HG03558 (cell line): ENCODE measurements around the gene INSR.
"Not testable (repeated sequence)": the region's sequence is repeated elsewhere in the genome, so short reads cannot be mapped to it uniquely, and the experiment has no call there.

ENCODE experiments used
- ATAC-seq: cut with Tn5 transposase; IDR thresholded peaks from one replicate; pipeline ENCODE4 v1.9.1; 2021; ENCODE audit warnings: moderate number of reproducible peaks; ENCODE audit not compliant: unreplicated experiment; ENCODE audit errors: extremely low read depth

The INSR gene

DNA sequence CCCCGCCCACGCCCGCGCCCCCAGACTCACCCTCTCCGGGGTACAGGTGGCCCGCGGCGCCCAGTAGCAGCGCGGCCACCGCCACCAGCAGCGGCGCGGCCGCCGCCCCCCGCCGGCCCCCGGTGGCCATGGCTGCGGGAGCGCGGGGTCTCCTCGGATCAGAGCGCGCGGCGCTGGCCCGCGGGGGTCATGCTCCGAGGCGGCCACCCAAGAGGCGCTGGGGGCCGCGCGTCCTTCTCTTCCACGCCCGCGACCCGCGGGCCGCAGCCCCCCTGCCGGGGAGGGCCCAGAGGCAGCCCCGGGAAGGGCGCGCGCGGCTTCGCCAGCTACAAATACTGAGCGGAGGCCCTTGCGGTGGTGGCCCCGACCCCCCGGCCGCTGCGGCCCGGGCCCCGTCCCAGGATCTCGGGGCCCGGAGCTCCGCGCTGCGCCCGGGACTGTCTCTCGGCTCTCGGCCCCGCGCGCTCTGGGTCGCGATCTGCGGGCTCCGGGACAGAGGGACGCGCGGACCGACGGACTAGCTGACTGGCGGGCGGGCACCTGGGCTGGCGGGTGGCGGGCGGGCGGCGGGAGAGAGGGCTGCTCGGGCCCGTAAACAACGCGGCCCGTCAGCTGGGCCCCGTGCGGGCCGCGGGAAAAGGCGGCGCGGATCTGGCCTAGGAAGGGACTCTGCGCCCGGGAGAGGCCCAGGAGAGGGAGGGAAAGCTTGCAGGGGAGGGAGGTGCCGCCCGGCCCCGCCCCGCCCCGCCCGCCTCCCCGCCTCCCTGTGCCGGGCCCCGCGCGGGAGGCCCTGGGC, at the start of gene INSR:
Gene INSR (minus strand): TSS at position 653 of the 796 bp plus-strand sequence. CDS start 523 bp downstream, at position 130.
- peak; percentile 39 for ATAC-seq

GRCh38 chr19:7342143-7342542, 47.9 kb upstream of the INSR start:
- no peak for ATAC-seq

DNA sequence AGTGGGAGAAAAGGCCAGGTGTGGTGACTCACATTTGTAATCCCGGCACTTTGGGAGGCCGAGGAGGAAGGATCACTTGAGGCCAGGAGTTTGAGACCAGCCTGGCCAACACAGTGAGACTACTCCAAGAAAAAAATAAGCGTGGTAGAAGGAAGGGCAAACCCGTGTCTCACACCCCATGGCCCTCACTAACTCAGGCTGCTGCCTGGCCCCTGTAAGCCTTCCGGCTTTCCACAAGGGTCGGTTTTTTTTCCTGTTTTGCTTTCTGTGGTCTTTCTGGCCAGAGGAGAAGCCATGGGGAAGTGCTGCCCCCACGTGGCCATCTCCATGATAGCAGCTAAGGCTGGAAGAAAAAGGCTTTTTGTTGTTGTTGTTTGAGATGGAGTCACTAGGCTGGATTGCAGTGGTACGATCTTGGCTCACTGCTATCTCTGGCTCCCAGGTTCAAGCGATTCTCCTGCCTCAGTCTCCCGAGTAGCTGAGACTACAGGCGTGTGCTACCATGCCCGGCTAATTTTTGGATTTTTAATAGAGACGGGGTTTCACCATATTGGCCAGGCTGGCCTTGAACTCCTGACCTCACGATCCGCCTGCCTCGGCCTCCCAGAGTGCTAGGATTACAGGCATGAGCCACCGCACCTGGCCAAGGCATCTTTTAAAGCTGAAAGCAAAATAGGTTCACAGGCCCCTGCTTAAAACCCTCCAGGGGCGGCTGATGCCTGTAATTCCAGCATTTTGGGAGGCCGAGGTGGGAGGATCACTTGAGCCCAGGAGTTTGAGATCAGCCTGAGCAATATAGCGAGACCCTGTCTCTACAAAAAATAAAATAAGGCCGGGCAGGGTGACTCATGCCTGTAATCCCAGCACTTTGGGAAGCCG, 47.0 kb upstream of the INSR start:
- no peak for ATAC-seq

DNA sequence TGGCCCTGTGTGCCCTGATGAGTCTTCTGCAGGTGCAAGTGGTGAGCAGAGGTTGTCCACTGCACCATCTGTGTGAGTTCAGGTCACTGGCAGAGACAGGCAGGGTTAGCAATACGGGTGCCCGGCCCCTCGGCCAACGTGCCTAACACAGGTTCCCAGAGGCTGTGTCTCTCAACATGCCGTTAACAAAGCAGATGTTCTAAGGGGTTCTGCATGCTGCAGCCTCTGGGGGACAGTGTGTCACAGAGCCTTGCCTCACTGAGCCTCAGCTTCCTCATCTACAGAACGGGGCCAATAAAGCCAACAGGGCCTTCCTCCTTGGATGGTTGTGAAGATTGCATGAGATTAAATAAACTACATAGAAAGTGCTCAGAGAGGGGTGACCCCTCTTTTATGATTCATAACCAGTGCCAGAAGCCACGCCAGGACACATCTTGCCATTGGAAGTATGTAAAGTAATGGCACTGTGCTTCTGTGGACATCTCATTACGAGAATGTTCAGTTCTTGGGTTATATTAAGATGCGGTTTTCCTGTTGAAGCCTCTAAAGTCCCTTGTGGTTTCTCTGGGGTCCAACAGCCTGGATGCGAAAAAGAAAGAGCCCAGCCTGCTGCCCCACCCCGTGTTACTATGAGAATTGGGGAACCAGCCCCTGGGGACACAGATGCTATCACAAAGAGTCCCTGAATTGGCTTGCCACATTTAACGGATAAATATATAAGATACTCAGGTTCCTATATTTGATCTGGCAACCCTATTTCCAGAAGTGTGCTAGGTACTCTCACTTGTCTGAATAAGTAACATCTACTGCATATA, 43.4 kb upstream of the INSR start:
- ATAC-seq = peak; percentile 44

DNA sequence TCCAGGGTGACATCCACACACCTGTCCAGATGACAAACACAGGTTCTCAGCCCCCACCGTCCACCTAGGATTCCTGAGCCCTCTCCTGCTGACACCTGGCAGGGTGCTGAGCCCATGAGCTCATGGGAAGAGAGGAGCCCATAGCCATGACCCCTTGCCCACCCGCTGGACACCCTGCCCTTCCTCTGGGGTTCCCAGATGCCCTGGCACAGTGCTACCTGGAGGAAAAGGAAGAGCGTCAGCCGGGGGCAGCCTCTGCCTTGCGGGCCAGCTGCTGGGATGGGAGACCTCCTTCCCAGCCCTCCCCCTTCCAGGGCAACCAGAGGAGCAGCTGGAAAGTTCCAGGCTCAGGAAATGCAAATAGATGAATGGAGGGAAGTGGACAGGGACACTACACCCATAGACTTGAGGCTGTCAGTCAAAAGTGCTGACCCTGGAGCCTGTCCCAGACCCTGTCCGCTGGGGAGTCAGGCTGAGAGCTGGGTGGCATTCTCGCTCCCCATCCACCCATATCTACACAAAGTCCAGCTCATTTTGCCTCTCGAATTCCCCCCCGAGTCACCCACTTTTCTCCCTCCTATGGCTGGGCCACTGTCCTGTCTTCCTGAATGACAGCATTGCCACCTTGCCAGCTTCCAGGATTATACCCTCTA, 42.2 kb upstream of the INSR start:
- ATAC-seq = no peak

- no peak for ATAC-seq
These were observed 39.2 kb upstream of the INSR start for GRCh38 chr19:7333198-7334118.

DNA sequence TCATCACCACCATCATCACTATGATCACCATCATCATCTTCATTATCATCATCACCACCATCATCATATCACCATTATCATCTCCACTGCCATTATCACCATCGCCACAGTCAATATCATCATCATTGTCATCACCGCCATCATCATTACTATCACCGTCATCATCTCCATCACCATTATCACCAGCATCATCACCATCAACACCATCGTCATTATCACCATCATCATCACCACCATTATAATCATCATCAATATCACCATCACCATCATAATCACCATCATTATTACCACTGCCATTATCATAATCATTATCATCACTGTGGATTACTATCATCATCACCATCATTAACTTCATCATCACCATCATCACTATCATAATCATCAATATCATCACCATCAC, 37.2 kb upstream of the INSR start:
- ATAC-seq = no peak

DNA sequence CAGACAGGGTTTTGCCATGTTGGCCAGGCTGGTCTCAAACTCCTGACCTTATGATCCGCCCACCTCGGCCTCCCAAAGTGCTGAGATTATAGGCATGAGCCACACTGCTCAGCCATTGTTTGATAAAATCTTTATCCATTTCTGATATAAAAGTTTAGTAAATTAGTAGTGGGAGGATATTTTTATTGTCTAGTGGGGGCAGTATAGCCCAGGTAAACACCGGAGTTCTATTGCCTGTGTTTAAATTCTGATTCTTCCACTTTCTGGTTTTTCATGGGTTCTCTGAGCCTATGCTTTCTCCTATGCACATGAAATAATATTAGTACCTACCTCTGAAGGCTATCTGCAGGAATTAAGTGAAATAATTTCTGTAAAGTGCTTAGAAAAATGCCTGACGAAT, 34.4 kb upstream of the INSR start:
- no peak for ATAC-seq

DNA sequence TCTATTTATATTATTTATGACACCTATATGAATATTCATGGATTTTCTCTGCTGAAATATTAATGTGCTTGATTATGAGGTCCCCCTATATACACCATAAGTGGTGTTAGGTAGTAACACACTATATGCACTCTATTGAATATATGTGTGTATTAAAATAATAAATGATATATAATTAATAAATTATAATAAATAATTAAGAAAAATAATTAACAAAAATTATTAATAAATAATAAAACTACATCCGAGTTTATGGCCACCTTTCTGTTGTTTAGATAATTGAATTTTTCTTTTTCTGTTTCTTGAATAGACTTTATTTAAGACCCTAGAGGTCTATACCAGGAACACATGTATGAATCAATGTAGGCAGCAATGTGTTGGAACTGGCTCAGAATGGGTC, 33.6 kb upstream of the INSR start:
- ATAC-seq = no peak

- no peak for ATAC-seq
These were observed 32.1 kb upstream of the INSR start for GRCh38 chr19:7326105-7326877.

- ATAC-seq = no peak
These were observed 24.0 kb upstream of the INSR start for GRCh38 chr19:7318176-7318575.

GRCh38 chr19:7312816-7313215, 18.6 kb upstream of the INSR start:
- no peak for ATAC-seq

- no peak for ATAC-seq
These were observed 17.7 kb upstream of the INSR start for GRCh38 chr19:7311911-7312310.

- not testable (repeated sequence) for ATAC-seq
These were observed 14.1 kb upstream of the INSR start for GRCh38 chr19:7308327-7308726.

GRCh38 chr19:7307590-7308218, 13.5 kb upstream of the INSR start:
- no peak for ATAC-seq

- no peak for ATAC-seq
These were observed 10.0 kb upstream of the INSR start for GRCh38 chr19:7304200-7304599.

GRCh38 chr19:7303470-7303869, 9.3 kb upstream of the INSR start:
- no peak for ATAC-seq

DNA sequence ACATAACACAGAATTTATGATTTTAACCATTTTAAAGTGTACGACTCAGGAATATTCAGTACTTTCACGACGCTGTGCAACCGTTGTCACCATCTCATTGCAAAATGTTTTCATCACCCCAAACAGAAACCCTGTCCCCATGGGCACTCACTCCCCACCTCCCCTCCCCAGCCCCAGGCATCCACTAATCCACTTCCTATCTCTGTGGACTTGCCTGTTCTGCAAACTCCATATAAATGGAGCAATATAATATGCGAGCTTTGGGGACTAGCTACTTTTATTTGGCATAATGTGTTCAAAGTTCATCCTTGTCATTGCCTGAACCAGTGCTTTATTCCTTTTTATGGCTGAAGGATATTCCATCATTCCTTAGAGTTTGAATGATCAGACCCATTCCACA, 7.3 kb upstream of the INSR start:
- no peak for ATAC-seq
